HepG2 (cell line): ENCODE results near the gene CCNF. TPM values are rescaled to one million over a fixed set of nuclear protein-coding genes. Genes with fewer than 3 reads are reported as not detected.

Source experiments
- CBX1 ChIP-seq: IDR thresholded peaks from one replicate; pipeline ENCODE4 v1.6.1; 2016; ENCODE audit warnings: antibody characterized with exemption, low read depth
- CHD4 ChIP-seq: fragments of 200-600 bp; sonication (generic); IDR thresholded peaks from 2 replicates; pipeline ENCODE4 v1.7.0; 2017; ENCODE audit warnings: mild to moderate bottlenecking, low read length, borderline replicate concordance
- FOXC1 ChIP-seq: sonication (generic); formaldehyde crosslinking; IDR thresholded peaks from 2 replicates; pipeline ENCODE4 v1.8.0; 2022; ENCODE audit warnings: mild to moderate bottlenecking, missing genetic modification reagents, borderline replicate concordance
- KLF12 ChIP-seq: sonication (generic); formaldehyde crosslinking; IDR thresholded peaks from 2 replicates; pipeline ENCODE4 v1.4.0; 2020; ENCODE audit warnings: missing genetic modification reagents, borderline replicate concordance
- MATR3 ChIP-seq: sonication (generic); formaldehyde crosslinking; IDR thresholded peaks from 2 replicates; pipeline ENCODE4 v1.4.0; 2020; ENCODE audit warnings: missing genetic modification reagents
- NFKBIZ ChIP-seq: IDR thresholded peaks from 2 replicates; pipeline ENCODE4 v1.6.1; 2018; ENCODE audit warnings: missing genetic modification reagents, missing compliant biosample characterization
- PRMT3 ChIP-seq: sonication (generic); formaldehyde crosslinking; IDR thresholded peaks from 2 replicates; pipeline ENCODE4 v1.8.1; 2022; ENCODE audit warnings: low read depth, mild to moderate bottlenecking, moderate library complexity, missing genetic modification reagents, borderline replicate concordance
- RXRA ChIP-seq: sonication (generic); formaldehyde crosslinking; IDR thresholded peaks from 2 replicates; pipeline ENCODE4 v1.5.1; 2020; ENCODE audit warnings: missing genetic modification reagents
- RXRB ChIP-seq: IDR thresholded peaks from 2 replicates; pipeline ENCODE4 v1.6.1; 2016; ENCODE audit warnings: borderline replicate concordance, missing genetic modification reagents, missing compliant biosample characterization
- TBX2 ChIP-seq: sonication (generic); formaldehyde crosslinking; IDR thresholded peaks from 2 replicates; pipeline ENCODE4 v1.5.0; 2020; ENCODE audit warnings: missing genetic modification reagents, mild to moderate bottlenecking, borderline replicate concordance
- ZFY ChIP-seq: sonication (generic); formaldehyde crosslinking; IDR thresholded peaks from 2 replicates; pipeline ENCODE4 v1.4.0; 2020; ENCODE audit warnings: missing genetic modification reagents
- ZNF282 ChIP-seq: fragments of 450-650 bp; IDR thresholded peaks from 2 replicates; pipeline ENCODE4 v1.6.1; 2018; ENCODE audit not compliant: partially characterized antibody
- ZNF326 ChIP-seq: sonication (generic); formaldehyde crosslinking; IDR thresholded peaks from 2 replicates; pipeline ENCODE4 v1.4.0; 2020; ENCODE audit warnings: missing genetic modification reagents, borderline replicate concordance
- ZNF329 ChIP-seq: sonication (generic); formaldehyde crosslinking; IDR thresholded peaks from 2 replicates; pipeline ENCODE4 v1.9.0; 2021; ENCODE audit warnings: low read depth, mild to moderate bottlenecking, missing genetic modification reagents
- ZNF547 ChIP-seq: sonication (generic); formaldehyde crosslinking; IDR thresholded peaks from 2 replicates; pipeline ENCODE4 v1.5.1; 2020; ENCODE audit warnings: mild to moderate bottlenecking, missing genetic modification reagents
- ZNF605 ChIP-seq: sonication (generic); formaldehyde crosslinking; IDR thresholded peaks from 2 replicates; pipeline ENCODE4 v1.8.0; 2022; ENCODE audit warnings: mild to moderate bottlenecking, missing genetic modification reagents
- ZNF775 ChIP-seq: sonication (generic); formaldehyde crosslinking; IDR thresholded peaks from 2 replicates; pipeline ENCODE4 v1.4.0; 2020; ENCODE audit warnings: missing genetic modification reagents, mild to moderate bottlenecking, moderate library complexity, borderline replicate concordance
- polyA plus RNA-seq, 8 experiments: library from polyadenylated mRNA; depleted of rRNA in 3 of 8; stranded (reverse) in 7 of 8; unstranded in 1 of 8; fragments of >200 nt; fragmentation: Illumina TruSeq in 4 of 8; extraction: Trizol in 4 of 8; gene quantifications; 2 replicates each; pipeline versions ENCODE4 v1.2.1 to v1.2.3, GENCODE V29; 2011 to 2016; ENCODE audit warnings: low read depth in 4 of 8, missing spikeins in 1 of 8, mixed read lengths in 1 of 8; ENCODE audit not compliant: insufficient read depth in 1 of 8
- total RNA-seq, 5 experiments: library from RNA; depleted of rRNA; stranded (reverse); fragments of >200 nt; fragmentation: Illumina TruSeq; extraction: Trizol; gene quantifications; 2 replicates each; pipeline ENCODE4 v1.2.3, GENCODE V29; 2016; ENCODE audit warnings: low read depth in 1 of 5
- TF ChIP-seq, protein P1 (sequence below): sonication (generic); formaldehyde crosslinking; IDR thresholded peaks from 2 replicates; pipeline ENCODE4 v1.4.0; 2020; ENCODE audit warnings: low read depth, missing genetic modification reagents
- TF ChIP-seq, protein P2 (sequence below): sonication (generic); formaldehyde crosslinking; IDR thresholded peaks from 2 replicates; pipeline ENCODE4 v1.5.1; 2020; ENCODE audit warnings: mild to moderate bottlenecking, missing genetic modification reagents, moderate library complexity
- TF ChIP-seq, protein P3 (sequence below): sonication (generic); formaldehyde crosslinking; IDR thresholded peaks from 2 replicates; pipeline ENCODE4 v1.5.0; 2020; ENCODE audit warnings: missing genetic modification reagents, mild to moderate bottlenecking, borderline replicate concordance

CCNF gene
- total and polyA plus RNA-seq, 2 of the 13 experiments (the other 11 are each of a cell fraction or from before 2014, with no cell fraction given): 6.4 to 22.8 TPM

DNA sequence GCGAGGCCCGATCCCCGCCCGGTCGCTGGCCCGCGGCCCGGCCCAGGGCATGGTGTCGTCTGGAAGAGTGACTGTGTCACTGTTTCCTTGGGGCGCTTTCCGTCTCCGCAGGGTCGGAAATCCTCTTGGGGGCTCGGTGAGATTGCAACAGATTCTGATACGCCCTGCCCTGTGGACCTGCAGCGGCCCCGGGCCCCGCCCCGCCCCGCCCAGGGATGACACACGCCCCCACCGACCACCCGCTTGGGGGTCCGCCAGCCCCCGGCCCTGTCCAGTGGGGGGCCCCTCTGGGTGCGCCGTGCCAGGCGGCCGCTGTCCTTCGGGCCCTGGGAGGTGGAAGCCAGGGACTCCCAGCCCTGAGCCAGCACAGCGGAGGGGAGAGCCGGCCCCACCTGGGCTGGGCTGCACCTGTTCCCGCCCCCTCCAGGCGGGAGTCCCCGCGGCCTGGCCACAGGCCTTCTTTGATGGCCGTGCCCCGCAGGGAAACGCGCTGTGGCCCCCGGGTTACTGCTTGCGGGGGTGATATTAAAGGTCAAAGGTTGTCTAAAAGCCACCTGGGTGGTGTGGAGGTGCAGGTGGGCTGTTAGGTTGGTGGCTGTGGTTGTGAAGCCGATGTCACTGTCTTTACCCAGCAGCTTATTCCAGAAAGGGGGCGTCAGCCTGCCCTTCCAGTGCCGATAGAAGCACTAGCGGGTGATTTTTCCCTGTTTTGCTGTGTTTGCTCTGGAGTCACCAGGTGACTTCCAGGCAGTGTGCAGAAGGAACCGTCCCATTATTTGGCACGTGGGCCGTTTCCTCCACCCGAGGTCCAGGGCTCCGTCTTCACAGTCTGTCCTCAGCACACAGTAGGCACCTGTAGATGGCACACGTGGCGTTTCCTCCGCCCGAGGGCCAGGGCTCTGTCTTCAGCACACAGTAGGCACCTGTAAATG, 46.4 kb downstream of the CCNF start (continued):
- TF ChIP-seq ZNF775 (CRISPR knock-in tag) (no peak), ZNF326 (CRISPR knock-in tag) (no peak), CBX1 (no peak), MATR3 (CRISPR knock-in tag) (no peak), RXRA (peak; percentile 39; the same call in 1 of the 2 replicates), ZFY (peak; percentile 57; the same call in 1 of the 2 replicates), TBX2 (CRISPR knock-in tag) (peak; percentile 16; the same call in 1 of the 2 replicates), ZNF329 (CRISPR knock-in tag) (no peak), RXRB (no peak), NFKBIZ (CRISPR knock-in tag) (no peak), CHD4 (no peak), ZNF547 (no peak), KLF12 (CRISPR knock-in tag) (peak; percentile 55; the same call in 1 of the 2 replicates), ZNF282 (no peak), FOXC1 (CRISPR knock-in tag) (no peak), ZNF605 (CRISPR knock-in tag) (0 out of 2 replicates have a peak, but pooled peaks have one; percentile 3), PRMT3 (CRISPR knock-in tag) (no peak)
- TF ChIP-seq, protein P1, sequence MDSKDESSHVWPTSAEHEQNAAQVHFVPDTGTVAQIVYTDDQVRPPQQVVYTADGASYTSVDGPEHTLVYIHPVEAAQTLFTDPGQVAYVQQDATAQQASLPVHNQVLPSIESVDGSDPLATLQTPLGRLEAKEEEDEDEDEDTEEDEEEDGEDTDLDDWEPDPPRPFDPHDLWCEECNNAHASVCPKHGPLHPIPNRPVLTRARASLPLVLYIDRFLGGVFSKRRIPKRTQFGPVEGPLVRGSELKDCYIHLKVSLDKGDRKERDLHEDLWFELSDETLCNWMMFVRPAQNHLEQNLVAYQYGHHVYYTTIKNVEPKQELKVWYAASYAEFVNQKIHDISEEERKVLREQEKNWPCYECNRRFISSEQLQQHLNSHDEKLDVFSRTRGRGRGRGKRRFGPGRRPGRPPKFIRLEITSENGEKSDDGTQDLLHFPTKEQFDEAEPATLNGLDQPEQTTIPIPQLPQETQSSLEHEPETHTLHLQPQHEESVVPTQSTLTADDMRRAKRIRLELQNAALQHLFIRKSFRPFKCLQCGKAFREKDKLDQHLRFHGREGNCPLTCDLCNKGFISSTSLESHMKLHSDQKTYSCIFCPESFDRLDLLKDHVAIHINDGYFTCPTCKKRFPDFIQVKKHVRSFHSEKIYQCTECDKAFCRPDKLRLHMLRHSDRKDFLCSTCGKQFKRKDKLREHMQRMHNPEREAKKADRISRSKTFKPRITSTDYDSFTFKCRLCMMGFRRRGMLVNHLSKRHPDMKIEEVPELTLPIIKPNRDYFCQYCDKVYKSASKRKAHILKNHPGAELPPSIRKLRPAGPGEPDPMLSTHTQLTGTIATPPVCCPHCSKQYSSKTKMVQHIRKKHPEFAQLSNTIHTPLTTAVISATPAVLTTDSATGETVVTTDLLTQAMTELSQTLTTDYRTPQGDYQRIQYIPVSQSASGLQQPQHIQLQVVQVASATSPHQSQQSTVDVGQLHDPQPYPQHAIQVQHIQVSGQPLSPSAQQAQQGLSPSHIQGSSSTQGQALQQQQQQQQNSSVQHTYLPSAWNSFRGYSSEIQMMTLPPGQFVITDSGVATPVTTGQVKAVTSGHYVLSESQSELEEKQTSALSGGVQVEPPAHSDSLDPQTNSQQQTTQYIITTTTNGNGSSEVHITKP (CRISPR knock-in tag): no peak
- TF ChIP-seq, protein P2, sequence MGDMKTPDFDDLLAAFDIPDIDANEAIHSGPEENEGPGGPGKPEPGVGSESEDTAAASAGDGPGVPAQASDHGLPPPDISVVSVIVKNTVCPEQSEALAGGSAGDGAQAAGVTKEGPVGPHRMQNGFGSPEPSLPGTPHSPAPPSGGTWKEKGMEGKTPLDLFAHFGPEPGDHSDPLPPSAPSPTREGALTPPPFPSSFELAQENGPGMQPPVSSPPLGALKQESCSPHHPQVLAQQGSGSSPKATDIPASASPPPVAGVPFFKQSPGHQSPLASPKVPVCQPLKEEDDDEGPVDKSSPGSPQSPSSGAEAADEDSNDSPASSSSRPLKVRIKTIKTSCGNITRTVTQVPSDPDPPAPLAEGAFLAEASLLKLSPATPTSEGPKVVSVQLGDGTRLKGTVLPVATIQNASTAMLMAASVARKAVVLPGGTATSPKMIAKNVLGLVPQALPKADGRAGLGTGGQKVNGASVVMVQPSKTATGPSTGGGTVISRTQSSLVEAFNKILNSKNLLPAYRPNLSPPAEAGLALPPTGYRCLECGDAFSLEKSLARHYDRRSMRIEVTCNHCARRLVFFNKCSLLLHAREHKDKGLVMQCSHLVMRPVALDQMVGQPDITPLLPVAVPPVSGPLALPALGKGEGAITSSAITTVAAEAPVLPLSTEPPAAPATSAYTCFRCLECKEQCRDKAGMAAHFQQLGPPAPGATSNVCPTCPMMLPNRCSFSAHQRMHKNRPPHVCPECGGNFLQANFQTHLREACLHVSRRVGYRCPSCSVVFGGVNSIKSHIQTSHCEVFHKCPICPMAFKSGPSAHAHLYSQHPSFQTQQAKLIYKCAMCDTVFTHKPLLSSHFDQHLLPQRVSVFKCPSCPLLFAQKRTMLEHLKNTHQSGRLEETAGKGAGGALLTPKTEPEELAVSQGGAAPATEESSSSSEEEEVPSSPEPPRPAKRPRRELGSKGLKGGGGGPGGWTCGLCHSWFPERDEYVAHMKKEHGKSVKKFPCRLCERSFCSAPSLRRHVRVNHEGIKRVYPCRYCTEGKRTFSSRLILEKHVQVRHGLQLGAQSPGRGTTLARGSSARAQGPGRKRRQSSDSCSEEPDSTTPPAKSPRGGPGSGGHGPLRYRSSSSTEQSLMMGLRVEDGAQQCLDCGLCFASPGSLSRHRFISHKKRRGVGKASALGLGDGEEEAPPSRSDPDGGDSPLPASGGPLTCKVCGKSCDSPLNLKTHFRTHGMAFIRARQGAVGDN (CRISPR knock-in tag): peak; percentile 61
- TF ChIP-seq, protein P3, sequence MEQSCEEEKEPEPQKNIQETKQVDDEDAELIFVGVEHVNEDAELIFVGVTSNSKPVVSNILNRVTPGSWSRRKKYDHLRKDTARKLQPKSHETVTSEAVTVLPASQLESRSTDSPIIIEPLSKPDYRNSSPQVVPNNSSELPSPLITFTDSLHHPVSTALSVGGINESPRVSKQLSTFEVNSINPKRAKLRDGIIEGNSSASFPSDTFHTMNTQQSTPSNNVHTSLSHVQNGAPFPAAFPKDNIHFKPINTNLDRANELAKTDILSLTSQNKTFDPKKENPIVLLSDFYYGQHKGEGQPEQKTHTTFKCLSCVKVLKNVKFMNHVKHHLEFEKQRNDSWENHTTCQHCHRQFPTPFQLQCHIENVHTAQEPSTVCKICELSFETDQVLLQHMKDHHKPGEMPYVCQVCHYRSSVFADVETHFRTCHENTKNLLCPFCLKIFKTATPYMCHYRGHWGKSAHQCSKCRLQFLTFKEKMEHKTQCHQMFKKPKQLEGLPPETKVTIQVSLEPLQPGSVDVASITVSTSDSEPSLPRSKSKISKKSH: peak; percentile 44; the same call in 1 of the 2 replicates
